CD4-positive, alpha-beta memory T cell (primary cell): Measurements from ENCODE around the gene OR52W1. TPM values are rescaled to one million over a fixed set of nuclear protein-coding genes. Genes with fewer than 3 reads are reported as not detected.

Source experiments
- CTCF ChIA-PET: fragments of 350-600 bp; sonication (Branson Sonifier 250); formaldehyde crosslinking; loops from one replicate; lab custom pipeline; 2021; ENCODE audit warnings: inconsistent platforms; ENCODE audit not compliant: partially characterized antibody; lab: Charles Lee
- POLR2A ChIA-PET: fragments of 350-600 bp; sonication (Branson Sonifier 250); formaldehyde crosslinking; loops from one replicate; lab custom pipeline; 2021; ENCODE audit not compliant: partially characterized antibody; lab: Charles Lee
- DNase-seq, 5 donors: peaks; one replicate each; pipeline versions ENCODE4 v3.0.0 to v3.0.0-alpha.2; 2020 to 2022; ENCODE audit warnings: mixed read lengths in 1 of 5
- H3K27ac ChIP-seq: one replicate; pipeline ENCODE4 v1.7.0; 2013; ENCODE audit warnings: low read depth, low read length
- H3K27me3 ChIP-seq: 2 replicates; pipeline ENCODE4 v1.7.0; 2013; ENCODE audit warnings: mild to moderate bottlenecking, low read length, moderate library complexity; ENCODE audit not compliant: insufficient read depth
- H3K36me3 ChIP-seq: 2 replicates; pipeline ENCODE4 v1.7.0; 2013; ENCODE audit warnings: mild to moderate bottlenecking, low read length, moderate library complexity; ENCODE audit not compliant: insufficient read depth
- H3K4me1 ChIP-seq: 2 replicates; pipeline ENCODE4 v1.7.0; 2013; ENCODE audit warnings: mild to moderate bottlenecking, low read length, moderate library complexity; ENCODE audit not compliant: insufficient read depth
- H3K4me3 ChIP-seq, 2 donors: one replicate each; pipeline ENCODE4 v1.7.0; 2013; ENCODE audit warnings: low read length in 2 of 2, mild to moderate bottlenecking in 1 of 2
- H3K9me3 ChIP-seq, 2 donors: one replicate each; pipeline ENCODE4 v1.7.0; 2013; ENCODE audit warnings: low read length in 2 of 2, control low read depth in 1 of 2; ENCODE audit not compliant: control insufficient read depth in 1 of 2
- H3K27ac Mint-ChIP-seq, 7 donors: one replicate each; pipeline ENCODE4 v1.8.0; 2020 to 2021; ENCODE audit warnings: mixed read lengths in 7 of 7, mild to moderate bottlenecking in 6 of 7, inconsistent platforms in 3 of 7, moderate library complexity in 3 of 7
- H3K27me3 Mint-ChIP-seq, 2 donors: one replicate each; pipeline ENCODE4 v1.8.0; 2020 to 2021; ENCODE audit warnings: mixed read lengths in 2 of 2
- H3K36me3 Mint-ChIP-seq, 2 donors: one replicate each; pipeline ENCODE4 v1.8.0; 2020 to 2021; ENCODE audit warnings: mixed read lengths in 2 of 2, inconsistent platforms in 1 of 2, mild to moderate bottlenecking in 1 of 2
- H3K4me1 Mint-ChIP-seq, 4 donors: one replicate each; pipeline ENCODE4 v1.8.0; 2020 to 2021; ENCODE audit warnings: mixed read lengths in 4 of 4, mild to moderate bottlenecking in 1 of 4
- H3K4me3 Mint-ChIP-seq, 8 donors: one replicate each; pipeline ENCODE4 v1.8.0; 2020 to 2021; ENCODE audit warnings: mixed read lengths in 8 of 8, mild to moderate bottlenecking in 7 of 8, moderate library complexity in 6 of 8, inconsistent platforms in 3 of 8
- H3K9me3 Mint-ChIP-seq, 8 donors: one replicate each; pipeline ENCODE4 v1.8.0; 2020 to 2021; ENCODE audit warnings: mixed read lengths in 8 of 8, mild to moderate bottlenecking in 5 of 8, inconsistent platforms in 3 of 8, moderate library complexity in 1 of 8
- intact Hi-C: fragments of 100-400 bp; cut with micrococcal nuclease; formaldehyde crosslinking; loops from one replicate; pipeline ENCODE4 v1.15.1; 2023
- polyA plus RNA-seq, 2 donors: library from polyadenylated mRNA; unstranded; fragments of 300-500 nt; fragmentation: Illumina TruSeq; gene quantifications; one replicate each; pipeline ENCODE4 v1.2.3, GENCODE V29; 2021
- total RNA-seq, 2 experiments: library from RNA; stranded (reverse); gene quantifications; one replicate each; pipeline ENCODE4 v1.2.3, GENCODE V29; 2021

Gene OR52W1
- total and polyA plus RNA-seq, 4 experiments from 2014 or later, result not detected

DNA sequence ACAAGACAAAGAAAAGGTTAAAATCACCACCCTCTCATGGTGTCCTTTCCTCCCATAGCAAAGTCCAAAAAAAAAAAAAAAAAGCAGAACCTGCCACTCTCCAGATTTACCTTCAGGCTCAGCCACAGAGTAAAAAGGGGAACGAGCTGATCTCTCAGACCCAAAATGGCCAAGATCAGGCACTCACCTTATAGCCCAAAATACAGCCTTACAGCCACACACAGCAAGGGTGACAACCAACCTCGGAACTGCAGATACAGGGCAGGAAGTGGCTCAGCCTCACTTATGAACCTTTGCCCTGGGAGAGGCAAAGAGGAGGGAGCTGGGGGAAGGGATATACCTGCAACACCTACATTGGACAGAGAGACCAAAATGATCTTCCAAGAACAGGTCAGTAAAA lies 30.9 kb downstream of the OR52W1 start:
- DNase-seq, result peak in 2 of 5 donors; percentile 5 to 19
- H3K27ac Mint-ChIP-seq, result peak overlapping the region in 6 of 7 donors; percentile 13 to 84 (median 34)
- H3K36me3 Mint-ChIP-seq, result peaks cover 9 to 22% of the 10 kb centered on the region in 2 donors
- Histone ChIP-seq H3K36me3 (no peaks in the 10 kb centered on the region), H3K4me3 (no peak overlapping the region), H3K27me3 (no peaks in the 10 kb centered on the region), H3K27ac (no peak overlapping the region), H3K4me1 (peaks cover 32% of the 10 kb centered on the region), H3K9me3 (no peaks in the 10 kb centered on the region)
- CTCF ChIA-PET, result interaction anchor here (1.4 kb wide), 1 partner anchor 20 kb away, joined by 6 read pairs; no protein-coding TSS in a partner anchor
- POLR2A ChIA-PET, result no interaction called here
- no peaks in the 10 kb centered on the region for H3K27me3 Mint-ChIP-seq
- no peaks in the 10 kb centered on the region for H3K9me3 Mint-ChIP-seq
- H3K4me3 Mint-ChIP-seq, result peak overlapping the region in 3 of 8 donors; percentile 12 to 51 (median 23)
- peaks cover 46 to 83% (median 67%) of the 10 kb centered on the region in 4 donors for H3K4me1 Mint-ChIP-seq
- intact Hi-C loops, result loop anchor here (10.0 kb wide), 6 partner anchors 455 to 1755 kb away; partner anchors contain the start of genes EIF3F, MRPL17, PPFIBP2 and TRIM22

DNA sequence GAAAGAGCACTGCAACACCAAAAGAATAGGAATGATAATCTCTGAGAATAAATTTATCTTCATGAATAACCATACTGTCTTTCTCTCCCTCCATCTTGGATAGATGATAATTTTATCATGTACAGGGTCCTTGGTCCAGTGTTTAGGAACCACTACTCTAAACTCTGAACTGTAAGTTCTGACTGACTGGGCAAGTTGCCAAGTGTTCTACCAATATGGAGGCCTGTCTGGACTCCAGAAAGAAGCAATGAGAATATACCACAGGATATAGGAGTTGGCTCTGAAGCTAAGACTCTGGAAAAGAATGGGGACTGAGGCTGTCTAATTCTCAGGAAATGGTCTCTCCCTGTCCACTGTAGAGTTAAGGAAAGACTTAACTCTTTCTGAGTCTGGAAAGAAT lies 33.9 kb downstream of the OR52W1 start:
- H3K4me3 ChIP-seq, result no peak overlapping the region
- H3K9me3 ChIP-seq, result no peaks in the 10 kb centered on the region
- no peaks in the 10 kb centered on the region for H3K27me3 Mint-ChIP-seq
- ChIA-PET CTCF (interaction anchor here (0.6 kb wide), 1 partner anchor 1636 kb away, joined by 4 read pairs; no protein-coding TSS in a partner anchor), POLR2A (no interaction called here)
- peak overlapping the region; percentile 30 to 100 (median 54) for H3K4me3 Mint-ChIP-seq
- DNase-seq, result no peak
- peak overlapping the region in 4 of 7 donors; percentile 51 to 99 (median 63) for H3K27ac Mint-ChIP-seq
- intact Hi-C loops, result loop anchor here (10.0 kb wide), 6 partner anchors 452 to 1752 kb away; partner anchors contain the start of genes EIF3F, MRPL17, PPFIBP2 and TRIM22
- no peaks in the 10 kb centered on the region for H3K9me3 Mint-ChIP-seq
- peaks cover 0 to 10% of the 10 kb centered on the region in 2 donors for H3K36me3 Mint-ChIP-seq
- H3K36me3 ChIP-seq, result no peaks in the 10 kb centered on the region
- H3K4me1 ChIP-seq, result peaks cover 36% of the 10 kb centered on the region
- no peak overlapping the region for H3K27ac ChIP-seq
- H3K27me3 ChIP-seq, result no peaks in the 10 kb centered on the region
- peaks cover 32 to 63% (median 49%) of the 10 kb centered on the region in 4 donors for H3K4me1 Mint-ChIP-seq

DNA sequence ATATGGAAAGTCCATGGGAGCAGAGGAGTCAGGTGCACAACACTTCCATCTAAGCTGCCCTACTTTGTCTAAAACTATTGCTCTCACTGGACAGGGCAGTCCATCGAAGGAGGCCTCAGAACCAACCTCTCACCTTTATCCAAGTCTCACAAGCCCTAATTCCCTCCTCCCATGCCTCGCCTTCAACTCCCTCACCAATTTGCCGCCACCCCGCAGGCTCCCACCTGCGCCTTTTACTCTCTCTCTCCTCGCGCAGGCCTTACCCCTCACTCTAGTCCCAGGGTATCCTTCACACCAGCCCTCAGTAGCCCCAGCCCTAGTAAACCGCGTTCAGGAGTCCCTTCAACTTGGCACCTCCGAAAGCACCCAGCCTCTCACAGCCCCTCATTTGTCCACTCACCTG lies 35.0 kb downstream of the OR52W1 start:
- H3K27ac Mint-ChIP-seq, result peak overlapping the region; percentile 87 to 100 (median 99)
- ChIA-PET CTCF (interaction anchor here (1.0 to 2.1 kb wide), 3 partner anchors 9 to 18 kb away, joined by 3 to 10 read pairs (median 4); no protein-coding TSS in a partner anchor), POLR2A (interaction anchor here (1.0 to 1.9 kb wide), 6 partner anchors 27 to 449 kb away, joined by 3 to 14 read pairs (median 4); partner anchors contain the start of genes APBB1, ARFIP2, MRPL17 and TIMM10B)
- DNase-seq, result no peak
- peaks cover 32 to 57% (median 46%) of the 10 kb centered on the region in 4 donors for H3K4me1 Mint-ChIP-seq
- Histone ChIP-seq H3K9me3 (no peaks in the 10 kb centered on the region), H3K4me3 (peak overlapping the region; percentile 80 to 86), H3K27ac (peak overlapping the region; percentile 75), H3K36me3 (no peaks in the 10 kb centered on the region), H3K27me3 (no peaks in the 10 kb centered on the region), H3K4me1 (peaks cover 36% of the 10 kb centered on the region)
- H3K4me3 Mint-ChIP-seq, result peak overlapping the region; percentile 96 to 100 (median 98)
- intact Hi-C loops, result loop anchor here (1.0 to 10.0 kb wide), 10 partner anchors 25 to 1751 kb away; partner anchors contain the start of genes ARFIP2, CCKBR, EIF3F and MRPL17
- peaks cover 0 to 1% of the 10 kb centered on the region in 2 donors for H3K27me3 Mint-ChIP-seq
- H3K9me3 Mint-ChIP-seq, result no peaks in the 10 kb centered on the region
- H3K36me3 Mint-ChIP-seq, result peaks cover 0 to 8% of the 10 kb centered on the region in 2 donors

DNA sequence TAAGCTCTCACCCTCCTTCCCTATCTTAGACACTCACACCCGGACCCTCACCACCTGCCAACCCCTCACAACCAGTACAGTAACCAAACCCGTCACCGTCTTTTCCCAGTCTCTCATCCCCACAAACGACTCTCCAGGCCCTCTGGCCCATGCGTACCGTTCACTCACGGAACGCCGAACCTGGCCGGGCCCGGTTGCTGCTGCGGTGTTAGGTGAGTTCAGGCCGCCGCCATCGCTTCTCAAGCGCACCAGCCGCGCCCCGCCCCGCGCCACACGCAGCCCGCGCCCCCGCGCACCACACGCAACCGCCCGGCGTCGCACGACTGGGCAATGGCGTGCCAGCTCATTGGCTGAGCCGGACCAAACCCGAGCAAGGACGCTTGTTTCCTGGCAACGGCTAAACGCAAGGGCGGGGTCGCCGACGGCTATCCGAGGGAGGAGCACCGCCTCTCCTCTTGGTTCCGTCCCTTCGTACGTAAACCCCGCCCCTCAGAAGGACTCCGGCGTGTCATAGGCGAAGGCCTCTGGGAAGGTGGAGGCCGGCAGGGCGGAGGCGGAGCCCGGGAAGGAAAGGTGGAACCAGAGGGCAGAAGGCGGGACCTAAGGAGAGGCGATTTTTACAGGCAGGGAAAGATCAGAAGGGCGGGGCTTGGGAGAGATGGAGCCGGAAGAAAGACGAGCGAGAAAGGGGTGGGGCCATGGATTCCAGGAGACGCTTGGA lies 35.5 kb downstream of the OR52W1 start, which contains the start of gene FHIP1B:
FHIP1B (minus strand) TSS at position 250 of the 721 bp plus-strand sequence. CDS start 10,120 bp downstream, outside the sequence.
- H3K36me3 Mint-ChIP-seq, result peaks cover 0 to 6% of the 10 kb centered on the region in 2 donors

DNA sequence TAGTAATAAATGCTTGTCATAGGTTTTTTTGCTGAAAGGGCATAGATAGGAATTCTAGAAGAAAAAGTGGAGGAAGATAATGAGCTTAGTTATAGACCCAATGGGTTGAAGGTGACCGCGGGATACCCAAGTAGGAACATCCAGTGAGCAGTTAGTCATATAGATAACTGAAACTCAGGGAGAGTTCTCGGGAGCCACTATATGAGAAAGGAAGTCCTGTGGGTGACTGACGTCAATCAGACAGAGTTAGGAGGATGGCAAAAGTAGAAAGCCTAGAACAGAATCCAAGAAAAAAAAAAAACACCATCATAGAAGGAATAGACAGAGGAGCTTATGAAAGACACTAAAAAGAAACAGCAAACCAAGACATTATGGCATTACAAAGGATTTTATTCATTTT lies 38.2 kb downstream of the OR52W1 start:
- POLR2A ChIA-PET, result interaction anchor here (0.8 kb wide), 1 partner anchor 21 kb away, joined by 4 read pairs; no protein-coding TSS in a partner anchor
- no peak for DNase-seq
- Mint-ChIP-seq H3K27ac (no peak overlapping the region), H3K27me3 (peaks cover 2 to 9% of the 10 kb centered on the region in 2 donors), H3K9me3 (no peaks in the 10 kb centered on the region), H3K4me3 (no peak overlapping the region), H3K36me3 (peaks cover 0 to 6% of the 10 kb centered on the region in 2 donors), H3K4me1 (peaks cover 13 to 27% (median 21%) of the 10 kb centered on the region in 4 donors)
- no peaks in the 10 kb centered on the region for H3K36me3 ChIP-seq
- intact Hi-C loops, result loop anchor here (10.0 kb wide), 6 partner anchors 448 to 1748 kb away; partner anchors contain the start of genes EIF3F, MRPL17, PPFIBP2 and TRIM22
- H3K9me3 ChIP-seq, result no peaks in the 10 kb centered on the region
- H3K27me3 ChIP-seq, result no peaks in the 10 kb centered on the region
- H3K27ac ChIP-seq, result no peak overlapping the region
- no peak overlapping the region for H3K4me3 ChIP-seq
- peaks cover 20% of the 10 kb centered on the region for H3K4me1 ChIP-seq
- CTCF ChIA-PET, result interaction anchor here (1.3 to 3.2 kb wide), 2 partner anchors 14 to 126 kb away, joined by 4 to 14 read pairs; no protein-coding TSS in a partner anchor

More for the DNA sequence above, 35.5 kb downstream of the OR52W1 start, which contains the start of gene FHIP1B:
- Mint-ChIP-seq H3K4me3 (peak within 1 kb of the TSS; percentile 96 to 100 (median 98)), H3K27ac (peak within 1 kb of the TSS; percentile 87 to 100 (median 99)), H3K4me1 (peaks cover 27 to 51% (median 42%) of the 10 kb centered on the region in 4 donors), H3K9me3 (no peaks in the 10 kb centered on the region), H3K27me3 (peaks cover 0 to 2% of the 10 kb centered on the region in 2 donors)
- intact Hi-C loops, result loop anchor here (1.0 to 10.0 kb wide), 10 partner anchors 24 to 1750 kb away; partner anchors contain the start of genes ARFIP2, CCKBR, EIF3F and MRPL17
- Histone ChIP-seq H3K27ac (peak within 1 kb of the TSS; percentile 75), H3K9me3 (no peaks in the 10 kb centered on the region), H3K4me1 (peaks cover 32% of the 10 kb centered on the region), H3K36me3 (no peaks in the 10 kb centered on the region), H3K4me3 (peak within 1 kb of the TSS; percentile 80 to 86), H3K27me3 (no peaks in the 10 kb centered on the region)
- DNase-seq, result peak; percentile 99 to 100 (median 100)
- ChIA-PET POLR2A (interaction anchor here (1.0 to 1.9 kb wide), 8 partner anchors 26 to 449 kb away, joined by 3 to 14 read pairs (median 4); partner anchors contain the start of genes APBB1, ARFIP2, CCKBR and MRPL17), CTCF (interaction anchor here (1.0 to 2.1 kb wide), 3 partner anchors 9 to 17 kb away, joined by 3 to 10 read pairs (median 4); no protein-coding TSS in a partner anchor)

DNA sequence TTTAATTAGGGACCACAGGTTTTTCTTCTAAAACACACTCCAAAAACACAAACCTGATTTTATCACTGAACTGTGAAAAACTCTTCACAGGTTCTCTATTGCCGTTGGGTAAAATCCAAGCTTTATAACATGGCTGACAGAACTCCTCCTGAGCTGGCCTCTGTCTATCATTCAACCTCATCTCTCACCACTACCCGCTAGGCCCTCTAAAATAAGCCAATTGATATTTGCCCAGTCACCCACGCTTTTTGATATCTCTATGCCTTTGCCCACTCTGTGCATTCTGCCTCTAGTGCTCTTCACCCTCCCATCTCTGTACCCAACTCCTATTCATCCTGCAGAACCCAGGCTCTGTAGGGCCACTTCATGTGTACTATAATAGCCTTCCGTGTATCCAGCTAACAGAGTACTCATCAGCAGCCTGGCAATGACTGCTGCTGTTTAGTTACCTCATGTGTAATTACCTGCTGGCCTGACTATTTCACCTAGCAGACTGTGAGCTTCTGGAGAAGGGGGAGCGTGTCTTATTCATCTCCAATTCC lies 38.8 kb downstream of the OR52W1 start:
- POLR2A ChIA-PET, result no interaction called here
- H3K36me3 Mint-ChIP-seq, result peaks cover 0 to 6% of the 10 kb centered on the region in 2 donors
- H3K27ac ChIP-seq, result no peak overlapping the region

More for the DNA sequence above, 38.8 kb downstream of the OR52W1 start:
- peaks cover 19% of the 10 kb centered on the region for H3K4me1 ChIP-seq
- Mint-ChIP-seq H3K9me3 (no peaks in the 10 kb centered on the region), H3K27me3 (peaks cover 2 to 9% of the 10 kb centered on the region in 2 donors), H3K4me1 (peaks cover 13 to 24% (median 18%) of the 10 kb centered on the region in 4 donors), H3K27ac (no peak overlapping the region), H3K4me3 (no peak overlapping the region)
- intact Hi-C loops, result loop anchor here (10.0 kb wide), 6 partner anchors 447 to 1747 kb away; partner anchors contain the start of genes EIF3F, MRPL17, PPFIBP2 and TRIM22
- DNase-seq, result no peak
- CTCF ChIA-PET, result interaction anchor here (1.3 to 3.2 kb wide), 2 partner anchors 13 to 125 kb away, joined by 4 to 14 read pairs; no protein-coding TSS in a partner anchor
- H3K9me3 ChIP-seq, result no peaks in the 10 kb centered on the region
- H3K4me3 ChIP-seq, result no peak overlapping the region
- no peaks in the 10 kb centered on the region for H3K27me3 ChIP-seq
- no peaks in the 10 kb centered on the region for H3K36me3 ChIP-seq
